Keratinocyte (primary cell): Measurements from ENCODE around the gene DTD1. TPM values are rescaled to one million over a fixed set of nuclear protein-coding genes. Genes with fewer than 3 reads are reported as not detected.

ENCODE experiments used
- DNase-seq: peaks from one replicate; pipeline ENCODE4 v3.0.0-alpha.2; 2011; ENCODE audit warnings: low read depth, missing footprints, low spot score
- FAIRE-seq: peaks from 2 replicates; lab custom pipeline; 2011; peaks lifted over from hg19 to GRCh38; lab: Jason Lieb, UNC
- H2AFZ ChIP-seq: 2 replicates; pipeline ENCODE4 v1.6.0; 2012; ENCODE audit warnings: low read length, control low read depth, inconsistent platforms; ENCODE audit not compliant: control insufficient read depth
- H3K27ac ChIP-seq: 2 replicates; pipeline ENCODE4 v1.5.1; 2011; ENCODE audit warnings: low read length; ENCODE audit not compliant: control insufficient read depth, insufficient read depth
- H3K27me3 ChIP-seq: 3 replicates; pipeline ENCODE4 v1.6.0; 2011; ENCODE audit warnings: low read length; ENCODE audit not compliant: control insufficient read depth, insufficient read depth; ENCODE audit errors: extremely low read depth
- H3K36me3 ChIP-seq, 2 experiments: 2 replicates in 1 of 2; 3 replicates in 1 of 2; pipeline ENCODE4 v1.5.1; 2011; ENCODE audit warnings: low read length in 2 of 2, mild to moderate bottlenecking in 1 of 2; ENCODE audit not compliant: control insufficient read depth in 2 of 2, insufficient read depth in 2 of 2; ENCODE audit errors: extremely low read depth in 1 of 2
- H3K4me1 ChIP-seq: 3 replicates; pipeline ENCODE4 v1.5.1; 2011; ENCODE audit warnings: low read length; ENCODE audit not compliant: control insufficient read depth, insufficient read depth; ENCODE audit errors: extremely low read depth
- H3K4me2 ChIP-seq: 3 replicates; pipeline ENCODE4 v1.6.0; 2011; ENCODE audit warnings: low read depth, low read length; ENCODE audit not compliant: control insufficient read depth, insufficient read depth; ENCODE audit errors: extremely low read depth
- H3K4me3 ChIP-seq, 3 experiments: fragments of 200-600 bp in 1 of 3; sonication (generic) in 1 of 3; 2 replicates in 2 of 3; 3 replicates in 1 of 3; pipeline ENCODE4 v1.5.1; 2011 to 2016; ENCODE audit warnings: low read length in 3 of 3, mild to moderate bottlenecking in 3 of 3, control low read depth in 2 of 3, inconsistent platforms in 1 of 3, low read depth in 1 of 3, mixed read lengths in 1 of 3, mixed run types in 1 of 3, moderate library complexity in 1 of 3; ENCODE audit not compliant: control insufficient read depth in 2 of 3, insufficient read depth in 2 of 3; ENCODE audit errors: extremely low read depth in 1 of 3
- H3K79me2 ChIP-seq: 2 replicates; pipeline ENCODE4 v1.6.0; 2012; ENCODE audit warnings: low read length; ENCODE audit not compliant: control insufficient read depth, insufficient read depth
- H3K9ac ChIP-seq: 3 replicates; pipeline ENCODE4 v1.6.0; 2011; ENCODE audit warnings: low read length; ENCODE audit not compliant: control insufficient read depth, insufficient read depth; ENCODE audit errors: extremely low read depth
- H3K9me1 ChIP-seq: 3 replicates; pipeline ENCODE4 v1.6.0; 2011; ENCODE audit warnings: low read length; ENCODE audit not compliant: control insufficient read depth, insufficient read depth; ENCODE audit errors: extremely low read depth
- H3K9me3 ChIP-seq: 2 replicates; pipeline ENCODE4 v1.5.1; 2012; ENCODE audit warnings: low read depth, low read length; ENCODE audit not compliant: control insufficient read depth
- H4K20me1 ChIP-seq: 3 replicates; pipeline ENCODE4 v1.6.0; 2011; ENCODE audit warnings: low read length; ENCODE audit not compliant: control insufficient read depth, insufficient read depth; ENCODE audit errors: extremely low read depth
- EZH2 ChIP-seq: IDR thresholded peaks from one replicate; pipeline ENCODE4 v1.6.1; 2012; ENCODE audit warnings: inconsistent platforms, mild to moderate bottlenecking, low read length, moderate library complexity
- dilution Hi-C: fragments of 300-500 bp; cut with MboI; formaldehyde crosslinking; loops from one replicate; pipeline ENCODE4 v1.7.0; 2020; ENCODE audit warnings: low sequenced_read_pairs; ENCODE audit not compliant: extremely low pct_ligation_motif_present
- polyA plus RNA-seq, 5 experiments: library from polyadenylated mRNA; depleted of rRNA in 3 of 5; stranded (reverse) in 3 of 5; stranded (forward) in 1 of 5; unstranded in 1 of 5; fragments of >200 nt; gene quantifications; 1 replicate in 1 of 5; 2 replicates in 3 of 5; 3 replicates in 1 of 5; pipeline versions ENCODE4 v1.2.1 to v1.2.3, GENCODE V29; 2011 to 2012; ENCODE audit warnings: missing spikeins in 2 of 5, low read depth in 1 of 5, low replicate concordance in 1 of 5
- TF ChIP-seq, protein P1 (sequence below), 3 experiments: IDR thresholded peaks in 1 of 3; conservative IDR thresholded peaks in 1 of 3; optimal IDR thresholded peaks in 1 of 3; 2 replicates in 2 of 3; 3 replicates in 1 of 3; pipeline versions ENCODE3 to v1.5.1; 2011; ENCODE audit warnings: low read length in 3 of 3, mild to moderate bottlenecking in 3 of 3, moderate library complexity in 2 of 3, control low read depth in 1 of 3, inconsistent platforms in 1 of 3; ENCODE audit not compliant: insufficient read depth in 2 of 3; ENCODE audit errors: extremely low read depth in 1 of 3

The DTD1 gene
- polyA plus RNA-seq, 1 donor (not counting 4 experiments of a cell fraction or from before 2014, with no cell fraction given), result 68.3 TPM

DNA sequence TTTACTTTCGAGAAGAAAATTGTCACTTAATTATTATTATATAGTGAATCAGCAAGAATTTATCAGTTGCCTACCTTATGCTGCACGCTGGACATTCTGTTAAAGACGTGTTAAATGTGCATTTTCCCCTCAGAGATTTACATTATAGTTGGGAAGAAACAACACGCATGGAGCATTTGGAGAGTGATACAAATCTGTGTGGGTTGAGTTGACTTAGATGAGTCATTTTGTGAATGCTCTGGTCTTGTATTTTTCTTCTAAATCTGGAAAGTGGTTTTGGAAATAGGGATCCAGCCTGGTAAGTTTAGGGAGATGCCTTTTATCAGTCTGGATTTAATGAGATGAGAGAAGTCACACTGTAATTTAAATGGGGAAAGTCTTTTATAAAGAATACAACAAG, 44.6 kb upstream of the DTD1 start:
- dilution Hi-C loops, result no loop called here
- FAIRE-seq, result no peak
- Histone ChIP-seq H3K4me1 (peaks cover 13% of the 10 kb centered on the region), H4K20me1 (no peaks in the 10 kb centered on the region), H2AFZ (no peak overlapping the region), H3K9ac (no peak overlapping the region), H3K4me2 (no peak overlapping the region), H3K9me1 (no peaks in the 10 kb centered on the region), H3K79me2 (no peaks in the 10 kb centered on the region), H3K4me3 (no peak overlapping the region), H3K27ac (no peak overlapping the region), H3K36me3 (peaks cover 18 to 40% of the 10 kb centered on the region in 2 experiments), H3K27me3 (no peaks in the 10 kb centered on the region), H3K9me3 (no peaks in the 10 kb centered on the region)
- TF ChIP-seq, protein P1, sequence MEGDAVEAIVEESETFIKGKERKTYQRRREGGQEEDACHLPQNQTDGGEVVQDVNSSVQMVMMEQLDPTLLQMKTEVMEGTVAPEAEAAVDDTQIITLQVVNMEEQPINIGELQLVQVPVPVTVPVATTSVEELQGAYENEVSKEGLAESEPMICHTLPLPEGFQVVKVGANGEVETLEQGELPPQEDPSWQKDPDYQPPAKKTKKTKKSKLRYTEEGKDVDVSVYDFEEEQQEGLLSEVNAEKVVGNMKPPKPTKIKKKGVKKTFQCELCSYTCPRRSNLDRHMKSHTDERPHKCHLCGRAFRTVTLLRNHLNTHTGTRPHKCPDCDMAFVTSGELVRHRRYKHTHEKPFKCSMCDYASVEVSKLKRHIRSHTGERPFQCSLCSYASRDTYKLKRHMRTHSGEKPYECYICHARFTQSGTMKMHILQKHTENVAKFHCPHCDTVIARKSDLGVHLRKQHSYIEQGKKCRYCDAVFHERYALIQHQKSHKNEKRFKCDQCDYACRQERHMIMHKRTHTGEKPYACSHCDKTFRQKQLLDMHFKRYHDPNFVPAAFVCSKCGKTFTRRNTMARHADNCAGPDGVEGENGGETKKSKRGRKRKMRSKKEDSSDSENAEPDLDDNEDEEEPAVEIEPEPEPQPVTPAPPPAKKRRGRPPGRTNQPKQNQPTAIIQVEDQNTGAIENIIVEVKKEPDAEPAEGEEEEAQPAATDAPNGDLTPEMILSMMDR (optimal IDR thresholded peaks at IDR 0.05 in 1 of 3, IDR thresholded peaks at IDR 0.05 in 1 of 3, conservative IDR thresholded peaks at IDR 0.05 in 1 of 3; ENCODE audit: extremely low read depth in 1 of 3, insufficient read depth in 2 of 3, low read length in 3 of 3), result no peak
- TF ChIP-seq EZH2, result no peak
- no peak for DNase-seq

DNA sequence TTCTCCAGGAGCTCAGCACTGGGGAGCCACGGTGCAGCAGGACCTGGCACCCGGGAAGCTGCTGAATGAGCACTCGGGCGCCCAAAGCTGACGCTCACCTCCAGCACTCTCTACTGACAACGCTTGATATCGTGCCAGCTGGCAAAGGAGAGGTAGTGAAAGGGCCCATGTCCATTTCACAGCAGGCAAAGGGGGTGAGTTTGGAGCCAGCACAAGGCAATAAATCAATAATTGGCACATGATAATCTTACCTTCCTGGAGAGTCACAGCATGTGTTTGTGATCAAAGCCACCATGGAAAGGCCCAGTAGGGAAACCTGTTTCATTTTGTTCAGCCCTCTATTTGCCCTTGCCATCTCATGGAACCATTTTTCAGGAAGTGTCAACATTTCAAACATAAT, 43.9 kb upstream of the DTD1 start:
- Histone ChIP-seq H3K79me2 (no peaks in the 10 kb centered on the region), H3K9ac (no peak overlapping the region), H3K36me3 (peaks cover 18 to 40% of the 10 kb centered on the region in 2 experiments), H3K27ac (no peak overlapping the region), H3K27me3 (no peaks in the 10 kb centered on the region), H3K9me3 (no peaks in the 10 kb centered on the region), H4K20me1 (no peaks in the 10 kb centered on the region), H3K4me2 (no peak overlapping the region), H3K4me1 (peaks cover 13% of the 10 kb centered on the region), H3K9me1 (no peaks in the 10 kb centered on the region), H2AFZ (no peak overlapping the region), H3K4me3 (no peak overlapping the region)
- no peak for FAIRE-seq
- DNase-seq, result no peak
- TF ChIP-seq, protein P1 (optimal IDR thresholded peaks at IDR 0.05 in 1 of 3, IDR thresholded peaks at IDR 0.05 in 1 of 3, conservative IDR thresholded peaks at IDR 0.05 in 1 of 3; ENCODE audit: extremely low read depth in 1 of 3, insufficient read depth in 2 of 3, low read length in 3 of 3), result no peak
- TF ChIP-seq EZH2, result no peak
- dilution Hi-C loops, result no loop called here
